Stimulated activated CD4-positive, alpha-beta T cell treated with anti-CD3 and anti-CD28 coated beads, TNF-alpha, amount 100 ng/mL, for 24 hours (primary cell): ENCODE results near the gene KRTAP12-3.
A peak's percentile ranks its signal among the peaks of the same experiment; 100 is the strongest.
"Not testable (repeated sequence)": the region's sequence is repeated elsewhere in the genome, so short reads cannot be mapped to it uniquely, and the experiment has no call there.

Experiments
- DNase-seq, 3 experiments: peaks; one replicate each; pipeline ENCODE4 v3.0.0-alpha.2; 2020; ENCODE audit warnings: low read depth in 3 of 3

Gene KRTAP12-3

DNA sequence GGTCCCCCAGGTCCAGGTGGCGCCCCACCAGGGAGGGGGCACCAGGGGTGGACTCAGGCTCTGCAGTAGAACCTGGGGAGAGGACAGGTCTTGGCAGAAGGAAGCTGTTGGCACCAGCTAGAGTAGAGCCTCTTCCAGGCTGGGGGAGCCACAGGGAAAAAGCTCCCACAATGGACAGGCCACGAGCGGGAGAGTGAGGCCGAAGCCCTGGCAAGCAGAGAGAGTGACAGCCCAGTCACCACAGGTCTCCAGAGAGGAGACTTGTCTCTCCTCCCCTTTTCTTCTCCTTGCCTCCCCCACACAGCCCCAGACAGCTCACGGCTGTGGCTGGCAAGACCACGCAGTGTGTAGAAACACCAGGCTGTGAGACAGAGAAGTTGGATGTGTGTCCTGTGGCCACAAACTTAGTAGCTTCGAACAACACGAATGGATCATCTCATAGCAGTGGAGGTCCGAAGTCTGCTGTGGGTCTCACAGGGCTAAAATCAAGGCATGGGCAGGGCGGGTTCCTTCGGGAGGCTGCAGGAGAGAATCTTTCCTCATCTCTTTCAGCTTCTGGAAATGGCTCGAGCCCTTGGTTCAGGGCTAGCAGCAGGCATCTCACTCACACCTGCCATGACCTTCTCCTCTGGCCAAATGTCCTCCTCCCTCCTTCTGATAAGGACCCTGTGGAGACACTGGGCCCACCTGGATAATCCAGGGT, 6.6 kb upstream of the KRTAP12-3 start:
- DNase-seq: no peak

DNA sequence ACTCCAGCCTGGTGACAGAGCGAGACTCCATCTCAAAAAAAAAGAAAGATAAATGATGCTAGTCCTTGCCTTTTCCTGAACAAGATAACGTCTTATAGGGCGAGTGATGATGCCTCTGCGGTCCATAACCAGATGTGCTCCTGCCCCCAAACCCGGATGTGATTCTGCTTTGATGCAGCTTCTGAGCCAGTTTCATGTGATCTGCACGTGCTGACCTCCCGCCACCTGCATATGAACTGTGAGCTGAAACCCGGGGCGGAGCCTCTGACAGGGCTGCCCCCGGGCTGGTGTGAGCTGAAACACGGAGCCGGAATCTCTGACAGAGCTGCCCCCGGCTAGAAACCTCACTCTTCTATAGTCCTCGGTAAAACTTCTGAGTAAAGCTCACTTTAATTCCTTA, 4.6 kb upstream of the KRTAP12-3 start:
- no peak for DNase-seq

DNA sequence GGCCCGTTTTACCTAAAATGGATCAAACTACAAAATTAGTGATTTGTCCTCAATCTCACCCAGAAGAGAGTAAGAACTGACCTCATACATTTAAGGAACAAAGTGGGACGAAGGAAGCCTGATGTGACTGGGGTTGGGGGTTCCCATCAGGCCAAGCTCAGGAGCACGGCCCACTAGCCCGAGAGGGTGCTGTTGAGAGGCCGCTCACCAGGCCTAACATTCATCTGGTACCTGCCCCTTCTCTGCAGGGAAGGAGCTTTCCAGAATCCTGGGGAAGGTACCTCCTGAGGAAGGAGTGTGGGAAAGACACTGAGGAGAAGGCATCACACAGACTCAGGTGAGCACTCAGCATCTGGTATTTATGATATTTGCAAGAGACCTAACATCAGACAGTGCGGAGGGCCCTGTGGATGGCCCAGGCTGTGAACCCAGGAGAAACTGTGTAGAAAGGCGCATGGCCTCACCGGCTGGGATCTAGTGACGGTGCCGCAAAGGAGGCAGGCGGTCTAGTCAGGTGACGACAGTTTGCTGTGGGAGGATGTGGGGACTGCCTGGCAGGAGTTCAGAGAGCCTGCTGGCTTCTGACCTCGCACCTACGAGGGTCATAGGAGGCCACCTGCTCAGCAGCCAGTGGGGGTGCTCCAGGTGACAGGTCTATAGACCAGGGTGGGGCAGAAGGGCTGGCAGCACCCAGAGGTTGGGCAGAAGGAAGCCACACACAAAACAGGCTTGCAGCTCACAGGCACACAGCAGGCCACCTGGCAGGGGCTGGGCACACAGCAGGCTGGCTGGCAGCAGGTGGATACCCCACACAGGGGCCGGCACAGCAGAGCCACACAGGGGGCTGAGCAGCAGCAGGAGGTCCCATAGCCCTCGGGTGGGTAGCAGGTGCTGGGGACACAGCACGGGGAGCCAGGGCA, 3.8 kb upstream of the KRTAP12-3 start:
- DNase-seq: peak in 1 of 3 experiments; percentile 8

DNA sequence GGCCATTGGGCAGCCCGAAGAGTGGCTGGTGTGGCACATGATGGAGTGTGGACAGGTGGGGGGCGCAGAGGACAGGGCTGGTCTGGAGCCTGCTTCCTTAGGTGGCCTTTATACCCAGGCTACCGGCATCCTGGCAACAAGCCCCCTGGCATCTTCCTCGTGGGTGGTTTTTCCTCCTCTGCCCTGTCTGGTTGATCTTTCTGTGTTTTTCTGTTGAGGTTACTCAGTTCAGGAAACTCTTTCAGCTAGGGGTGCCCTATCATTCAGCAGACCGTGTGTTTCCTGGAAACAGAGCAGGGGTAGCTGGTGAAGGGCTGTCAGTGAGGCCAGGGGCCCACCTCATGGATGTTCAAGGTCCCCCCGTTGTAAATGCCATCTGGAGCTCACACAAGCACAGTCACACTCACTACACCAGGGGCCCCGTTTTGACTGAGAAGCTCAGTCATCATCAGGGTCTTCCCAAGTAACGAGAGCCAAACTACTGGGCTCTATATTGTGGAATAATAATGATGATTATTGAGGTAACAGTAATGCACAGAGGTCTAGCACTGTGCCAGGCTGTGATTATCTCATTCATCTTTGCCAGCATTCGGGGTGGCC, 3.1 kb upstream of the KRTAP12-3 start, which contains the start of gene KRTAP12-4:
Gene KRTAP12-4, minus strand, starts transcription at position 84 of the 600 bp plus-strand sequence. Its CDS starts 45 bp downstream, at position 39.
- no peak for DNase-seq

DNA sequence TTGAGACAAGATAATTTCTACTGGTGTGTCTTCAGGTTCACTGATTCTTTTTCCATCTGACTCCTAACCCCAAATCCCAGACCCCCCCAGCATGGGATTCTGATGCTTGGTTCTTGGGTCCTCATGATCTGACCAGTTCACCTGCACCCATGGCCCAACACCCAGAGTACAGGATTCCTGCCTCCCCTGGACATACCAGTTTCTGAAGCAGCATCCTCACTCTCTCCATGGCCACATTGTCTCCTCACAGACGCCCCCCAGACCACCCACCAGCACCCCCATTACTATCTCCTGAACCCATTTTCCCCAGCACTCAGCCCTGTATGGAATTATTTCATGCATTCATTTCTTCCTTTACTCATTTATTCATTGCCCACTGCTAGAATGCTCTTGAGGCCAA, 864 bp upstream of the KRTAP12-3 start:
- no peak for DNase-seq

DNA sequence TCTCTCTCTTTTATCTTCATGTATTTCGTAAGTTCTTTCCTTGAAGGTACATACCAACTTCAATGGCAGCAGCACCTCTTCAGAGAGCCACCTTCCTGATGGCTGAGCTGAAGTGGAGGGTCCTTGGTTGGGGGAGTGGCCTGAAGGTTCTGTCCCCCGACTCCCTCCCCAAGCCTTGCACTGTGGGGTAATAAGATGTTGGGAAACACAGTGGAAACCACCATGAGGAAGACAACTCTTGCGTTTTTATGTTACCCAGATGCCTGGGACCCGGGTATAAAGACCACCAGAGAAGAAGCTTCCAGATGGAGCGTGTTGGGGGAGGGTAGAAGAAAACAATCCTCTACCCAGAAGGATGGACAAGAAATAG, 794 bp downstream of the KRTAP12-3 start:
- DNase-seq: no peak

DNA sequence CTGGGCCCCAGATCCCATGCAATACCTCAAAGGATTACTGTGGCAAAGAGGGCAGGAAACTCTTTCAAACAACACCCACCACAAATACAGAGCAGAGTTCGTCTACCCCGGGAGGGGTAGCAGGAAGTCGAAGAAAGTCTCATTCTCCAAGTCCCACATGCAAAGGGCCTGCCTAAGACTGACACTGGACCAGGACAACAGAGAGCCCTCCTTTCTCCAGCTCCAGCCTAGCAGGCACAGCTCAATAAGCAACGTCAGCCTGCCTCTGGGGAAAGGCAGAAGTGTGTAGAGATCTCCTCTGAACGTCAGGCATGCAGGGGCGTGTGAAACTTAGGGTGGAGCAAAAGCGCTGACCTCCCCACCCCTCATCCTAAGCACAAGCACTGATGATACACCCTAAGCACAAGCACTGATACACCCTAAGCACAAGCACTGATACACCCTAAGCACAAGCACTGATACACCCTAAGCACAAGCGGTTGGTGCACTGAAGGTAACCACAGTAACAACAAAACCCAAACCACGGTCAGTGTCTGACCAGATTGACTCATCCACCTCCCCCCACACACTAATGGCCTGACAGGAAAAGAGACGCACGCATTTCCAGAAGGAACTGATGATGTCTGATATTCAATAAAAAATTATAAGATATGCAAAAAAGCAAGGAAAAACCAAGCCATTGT, 1.3 kb downstream of the KRTAP12-3 start:
- no peak for DNase-seq

DNA sequence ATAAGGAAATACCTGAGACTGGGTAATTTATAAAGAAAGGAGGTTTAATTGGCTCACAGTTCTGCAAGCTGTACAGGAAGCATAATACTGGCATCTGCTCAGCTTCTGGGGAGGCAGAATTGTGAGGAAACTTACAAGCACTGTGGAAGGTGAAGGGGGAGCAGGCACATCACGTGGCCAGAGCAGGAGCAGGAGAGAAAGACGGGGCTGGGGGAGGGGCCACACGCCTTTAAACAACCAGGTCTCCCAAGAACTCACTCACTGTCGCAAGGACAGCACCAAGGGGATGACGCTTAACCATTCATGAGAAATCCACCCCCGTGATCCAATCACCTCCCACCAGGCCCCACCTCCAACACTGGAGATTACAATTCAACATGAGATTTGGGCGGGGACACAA, 3.8 kb downstream of the KRTAP12-3 start:
- not testable (repeated sequence) for DNase-seq

DNA sequence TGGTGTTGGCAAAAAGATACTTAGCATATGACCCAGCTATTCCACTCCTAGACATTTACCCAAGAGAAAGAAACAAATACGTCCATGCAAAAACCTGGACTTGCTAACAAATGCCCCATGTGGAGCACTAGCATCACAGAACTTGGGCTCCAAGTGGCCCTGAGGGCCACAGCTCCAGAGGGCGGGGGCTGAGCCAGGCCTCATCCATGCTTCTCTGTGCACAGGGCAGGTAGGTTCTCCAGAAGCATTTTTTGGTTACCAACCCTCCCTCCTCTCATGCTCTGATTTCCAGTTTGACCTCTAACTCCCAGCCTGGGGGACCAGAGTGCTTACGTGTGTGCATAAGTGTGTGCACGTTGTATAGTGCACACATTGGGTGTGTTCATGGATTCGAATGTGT, 7.0 kb downstream of the KRTAP12-3 start:
- DNase-seq: no peak

DNA sequence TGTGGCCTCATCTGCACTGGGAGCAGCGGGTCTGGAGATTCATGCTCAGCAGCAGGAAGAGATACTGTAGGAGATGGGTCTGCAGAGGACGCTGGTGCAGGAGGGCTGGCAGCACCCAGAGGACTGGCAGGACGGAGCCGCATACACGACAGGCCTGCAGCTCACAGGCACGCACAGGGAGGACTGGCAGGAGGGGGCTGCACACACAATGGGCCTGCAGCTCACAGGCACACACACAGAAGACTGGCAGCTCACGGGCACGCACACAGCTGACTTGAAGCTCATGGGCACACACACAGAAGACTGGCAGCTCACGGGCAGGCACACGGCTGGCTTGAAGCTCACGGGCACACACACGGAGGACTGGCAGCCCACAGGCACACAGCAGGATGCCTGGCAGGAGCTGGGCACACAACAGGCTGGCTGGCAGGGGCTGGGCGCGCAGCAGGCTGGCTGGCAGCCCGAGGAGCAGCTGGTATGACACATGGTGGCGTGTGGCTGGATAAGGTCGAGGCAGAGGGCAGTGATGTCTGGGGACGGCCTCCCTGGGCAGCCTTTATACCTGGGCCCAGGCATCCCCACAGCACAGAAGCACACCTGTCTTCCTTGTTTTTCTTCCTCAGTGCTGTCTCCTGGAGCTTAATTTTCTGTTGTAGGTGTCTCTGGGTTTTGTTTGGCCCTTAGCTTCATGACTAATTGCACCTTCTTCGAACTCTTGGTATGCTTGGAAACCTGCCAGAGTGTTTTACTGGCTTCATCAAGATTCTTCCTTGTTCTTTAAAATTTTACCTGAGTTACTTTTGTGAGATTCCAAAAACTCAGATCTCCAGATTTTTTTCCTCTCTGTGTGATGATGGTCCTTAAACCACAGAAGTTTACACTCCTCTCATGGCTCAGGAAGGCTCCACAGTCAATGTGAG, 8.9 kb downstream of the KRTAP12-3 start, which contains the start of gene KRTAP12-2:
Gene KRTAP12-2, minus strand, starts transcription at position 527 of the 920 bp plus-strand sequence. Its CDS starts 41 bp downstream, at position 486.
- no peak for DNase-seq

DNA sequence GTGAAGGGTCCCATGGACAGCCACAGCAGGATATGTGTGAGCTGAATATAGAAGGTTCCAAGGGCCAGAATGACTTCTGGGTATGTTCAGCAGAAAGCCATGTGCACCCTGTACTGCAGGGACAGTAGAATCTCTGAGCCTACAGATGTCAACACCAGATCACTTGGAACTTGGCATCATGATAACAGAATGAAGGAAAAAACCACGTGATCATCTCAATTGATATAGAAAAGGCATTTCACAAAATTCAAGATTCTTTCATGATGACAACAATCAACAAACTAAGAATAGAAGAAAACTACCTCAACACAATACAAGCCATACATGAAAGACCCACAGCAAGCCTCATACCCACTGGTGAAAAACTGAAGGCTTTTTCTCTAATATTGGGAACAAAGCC, 9.9 kb downstream of the KRTAP12-3 start:
- no peak for DNase-seq

DNA sequence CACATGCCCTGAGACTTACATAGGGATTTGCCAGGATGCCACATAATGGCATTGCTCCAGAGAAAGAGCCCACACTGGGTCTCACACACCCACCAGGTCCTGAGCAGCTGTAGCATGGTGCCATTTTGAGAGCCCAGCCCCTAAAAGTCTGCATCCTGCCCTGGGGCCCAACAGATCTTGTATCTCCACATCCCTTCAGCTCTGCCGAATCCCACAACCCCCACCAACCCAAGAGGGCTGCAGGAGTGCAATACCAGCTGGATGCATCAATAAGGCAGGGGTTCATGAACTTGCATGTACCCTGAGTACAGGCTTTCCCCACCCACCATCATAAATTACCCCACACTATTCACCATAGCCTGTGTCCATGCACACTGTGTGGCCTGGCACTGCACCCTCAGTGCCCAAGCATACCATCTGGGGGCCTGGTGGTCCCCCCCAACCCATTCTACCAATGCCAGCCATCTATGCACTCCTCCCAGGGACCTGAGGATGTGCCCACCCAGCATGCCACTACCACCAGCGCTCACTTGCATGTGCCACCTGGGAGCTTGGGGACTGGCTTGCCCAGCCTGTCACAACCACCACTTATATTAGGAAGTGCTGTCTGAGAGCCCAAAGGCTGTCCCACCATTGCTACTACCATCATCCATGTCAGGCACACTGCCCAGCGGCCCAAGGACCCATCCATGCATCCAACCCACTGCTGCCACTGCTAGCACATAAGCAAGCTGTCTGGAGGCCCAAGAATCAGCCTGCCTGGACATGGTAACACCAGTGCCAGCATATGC, 13.1 kb downstream of the KRTAP12-3 start:
- DNase-seq: no peak

DNA sequence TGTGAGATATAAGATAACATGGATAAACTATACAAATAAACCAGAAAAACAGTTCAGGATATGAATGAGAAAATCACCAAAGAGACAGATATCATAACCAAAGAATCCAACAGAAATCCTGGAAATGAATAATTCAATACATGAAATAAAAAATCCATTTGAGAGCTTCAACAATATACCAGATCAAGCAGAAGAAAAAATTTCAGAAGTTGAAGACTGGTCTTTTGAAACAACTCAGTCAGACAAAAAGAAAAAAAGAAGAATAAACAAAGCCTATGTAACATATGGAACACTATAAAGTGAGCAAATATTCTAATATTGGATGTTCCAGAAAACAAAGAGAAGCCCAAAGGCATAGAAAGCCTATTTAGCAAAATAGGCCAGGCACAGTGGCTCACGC, 14.2 kb downstream of the KRTAP12-3 start:
- DNase-seq: no peak

DNA sequence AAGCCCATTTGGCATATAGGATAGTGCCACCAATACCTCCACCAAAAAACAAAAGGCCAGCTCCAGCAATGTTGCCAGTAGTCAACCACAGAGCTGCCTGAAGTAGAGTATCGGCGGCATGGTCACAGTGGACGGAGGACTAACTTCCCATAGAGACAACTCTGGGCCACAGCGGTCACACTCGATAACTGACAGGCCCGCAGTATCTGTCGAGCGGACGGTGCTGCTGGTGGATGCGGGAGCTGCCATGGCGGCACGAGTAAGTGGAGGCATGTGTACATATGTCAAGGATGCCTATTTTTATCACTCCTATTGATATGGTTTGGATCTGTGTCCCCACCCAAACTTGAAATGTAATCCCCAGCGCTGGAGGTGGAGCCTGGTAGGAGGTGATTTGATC, 20.1 kb downstream of the KRTAP12-3 start:
- no peak for DNase-seq

DNA sequence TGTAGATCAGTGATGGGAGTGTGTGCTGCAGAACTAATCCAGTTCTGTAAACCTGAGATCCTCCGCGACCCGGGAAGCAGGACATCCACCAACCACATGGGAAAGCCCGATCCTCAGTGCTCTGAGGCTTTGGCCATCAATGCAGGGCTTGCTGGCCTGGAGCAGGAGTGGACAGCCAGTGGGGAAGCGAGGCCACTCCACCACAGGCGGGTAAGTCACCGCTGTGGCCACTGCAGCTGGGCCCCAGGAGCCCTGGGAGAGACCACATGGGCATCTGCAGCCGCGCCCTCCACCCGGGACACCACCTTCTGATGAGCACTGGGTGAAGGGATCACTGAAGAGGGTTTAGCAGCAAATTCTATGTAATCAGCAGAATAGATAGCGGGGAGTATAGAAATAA, 23.4 kb downstream of the KRTAP12-3 start:
- no peak for DNase-seq

DNA sequence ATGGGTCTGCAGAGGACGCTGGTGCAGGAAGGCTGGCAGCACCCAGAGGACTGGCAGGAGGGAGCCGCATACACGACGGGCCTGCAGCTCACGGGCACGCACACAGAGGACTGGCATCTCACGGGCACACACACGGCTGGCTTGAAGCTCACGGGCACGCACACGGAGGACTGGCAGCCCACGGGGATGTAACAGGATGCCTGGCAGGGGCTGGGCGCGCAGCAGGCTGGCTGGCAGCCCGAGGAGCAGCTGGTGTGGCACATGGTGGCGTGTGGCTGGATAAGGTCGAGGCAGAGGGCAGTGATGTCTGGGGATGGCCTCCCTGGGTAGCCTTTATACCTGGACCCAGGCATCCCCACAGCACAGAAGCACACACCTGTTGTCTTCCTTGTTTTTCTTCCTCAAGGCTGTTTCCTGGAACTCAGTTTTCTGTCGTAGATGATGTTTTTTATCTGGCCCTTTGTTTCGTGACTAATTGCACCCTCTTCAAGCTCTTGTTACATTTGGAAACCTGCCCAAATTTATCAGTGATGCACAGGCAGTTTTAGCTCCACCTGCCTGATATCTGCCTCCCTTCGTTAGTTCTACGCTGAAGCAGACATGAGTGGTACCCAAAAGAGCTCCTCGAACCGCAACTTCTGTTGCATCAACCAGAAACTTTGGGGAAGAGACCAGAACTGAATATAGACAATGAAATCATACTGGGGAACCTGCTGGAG, 24.3 kb downstream of the KRTAP12-3 start, which contains the start of gene KRTAP12-1:
Gene KRTAP12-1, minus strand, starts transcription at position 303 of the 719 bp plus-strand sequence. Its CDS starts 40 bp downstream, at position 263.
- DNase-seq: no peak

DNA sequence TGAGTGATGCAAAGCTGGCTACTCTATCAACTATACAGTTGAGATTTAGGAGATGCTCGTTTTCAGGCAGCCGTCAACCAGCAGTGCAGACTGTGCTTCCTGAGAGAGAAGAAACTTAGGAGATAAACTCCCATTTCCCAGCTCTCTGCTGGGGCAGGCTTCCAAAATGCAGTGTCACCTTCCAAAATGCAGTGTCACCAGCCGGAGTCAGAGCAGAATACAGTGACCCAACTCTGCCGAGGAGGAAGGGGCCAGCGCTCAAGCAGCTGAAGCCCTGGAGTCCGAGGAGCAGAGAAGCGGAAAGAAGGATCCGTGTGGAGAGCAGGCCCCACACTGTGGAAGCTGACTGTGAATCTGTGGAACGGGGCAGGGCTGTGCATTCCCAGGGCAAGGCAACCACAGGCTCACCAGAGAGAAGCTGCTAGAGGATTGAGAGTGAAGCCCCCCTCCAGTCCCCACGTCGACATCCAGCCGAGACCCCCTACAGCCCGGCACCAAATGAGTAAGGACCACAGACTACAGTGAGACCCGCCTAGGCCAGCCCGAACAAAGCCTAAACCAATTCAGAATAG, 24.9 kb downstream of the KRTAP12-3 start:
- DNase-seq: no peak

DNA sequence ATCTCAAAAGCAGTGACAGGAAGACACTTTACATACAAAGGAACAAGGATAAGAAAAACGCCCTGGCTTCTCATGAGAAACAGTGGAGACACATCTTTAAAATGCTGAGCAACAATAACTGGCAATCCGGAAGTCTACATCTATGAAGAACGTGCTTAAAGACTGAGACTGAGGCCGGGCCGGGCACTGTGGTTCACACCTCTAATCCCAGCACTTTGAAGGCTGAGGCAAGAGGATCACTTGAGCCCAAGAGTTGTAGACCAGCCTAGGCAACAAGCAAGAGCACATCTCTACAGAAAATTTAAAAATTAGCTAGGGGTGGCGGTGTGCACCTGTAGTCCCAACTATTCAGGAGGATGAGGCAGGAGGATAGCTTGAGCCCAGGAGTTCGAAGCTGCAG, 26.3 kb downstream of the KRTAP12-3 start:
- DNase-seq: no peak

DNA sequence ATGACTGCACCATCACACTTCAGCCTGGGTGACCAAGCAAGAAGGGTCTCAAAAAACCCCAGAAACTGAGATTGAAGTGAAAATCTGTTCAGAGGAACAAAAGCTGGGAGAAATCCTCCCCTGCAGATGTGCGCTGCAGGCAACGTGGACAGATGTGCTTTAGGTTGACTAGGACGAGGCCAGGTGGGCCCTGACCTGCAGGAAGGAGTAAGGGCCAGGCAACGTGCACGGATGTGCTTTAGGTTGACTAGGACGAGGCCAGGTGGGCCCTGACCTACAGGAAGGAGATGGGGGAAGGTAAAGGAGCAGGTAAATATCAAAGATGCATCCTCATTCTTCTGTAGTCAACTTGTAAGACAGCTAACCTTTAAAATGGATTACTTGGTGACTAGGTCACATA, 26.8 kb downstream of the KRTAP12-3 start:
- no peak for DNase-seq
